Measurements from ENCODE around the gene TNFRSF13B.
"Not testable (repeated sequence)": the region's sequence is repeated elsewhere in the genome, so short reads cannot be mapped to it uniquely, and the experiment has no call there.

Gene TNFRSF13B

GRCh38 chr17:17004997-17005614, 33.2 kb upstream of the TNFRSF13B start:
- H3K27ac ChIP-seq: not testable (repeated sequence)

GRCh38 chr17:17004251-17004996, 32.5 kb upstream of the TNFRSF13B start:
- no peaks in the 10 kb centered on the region for H4K20me1 ChIP-seq (ENCODE audit: insufficient read depth)
- H3K36me3 ChIP-seq (ENCODE audit: insufficient read depth): no peaks in the 10 kb centered on the region
- no peaks in the 10 kb centered on the region for H3K4me1 ChIP-seq (ENCODE audit: low read depth, poor library complexity, severe bottlenecking)
- no peak overlapping the region for H3K9ac ChIP-seq
- H3K27ac ChIP-seq: no peak overlapping the region
- no peak overlapping the region for H3K4me3 ChIP-seq (IDR thresholded peaks at IDR 0.05; ENCODE audit: insufficient read depth, low read depth, low read length)
- no peak overlapping the region for H3K4me2 ChIP-seq
- no peak overlapping the region for H2AFZ ChIP-seq (ENCODE audit: low read depth)
- H3K79me2 ChIP-seq (ENCODE audit: insufficient read depth, low read depth): no peaks in the 10 kb centered on the region
- TF ChIP-seq CTCF (conservative IDR thresholded peaks at IDR 0.05; ENCODE audit: low read depth, low read length): no peak
- no peaks in the 10 kb centered on the region for H3K27me3 ChIP-seq (ENCODE audit: insufficient read depth, low read depth)

More at GRCh38 chr17:17004997-17005614, 33.2 kb upstream of the TNFRSF13B start:
- H3K79me2 ChIP-seq (ENCODE audit: insufficient read depth, low read depth); H3K36me3 ChIP-seq (ENCODE audit: insufficient read depth); H3K4me2 ChIP-seq; H3K4me1 ChIP-seq (ENCODE audit: low read depth, poor library complexity, severe bottlenecking); H2AFZ ChIP-seq (ENCODE audit: low read depth); H3K9ac ChIP-seq; H3K4me3 ChIP-seq (IDR thresholded peaks at IDR 0.05; ENCODE audit: insufficient read depth, low read depth, low read length); H4K20me1 ChIP-seq (ENCODE audit: insufficient read depth); H3K27me3 ChIP-seq (ENCODE audit: insufficient read depth, low read depth): not testable (repeated sequence)

GRCh38 chr17:17002731-17003715, 31.1 kb upstream of the TNFRSF13B start:
- not testable (repeated sequence) for H3K4me2 ChIP-seq; H3K27ac ChIP-seq; H2AFZ ChIP-seq (ENCODE audit: low read depth)

GRCh38 chr17:17001874-17002520, 30.1 kb upstream of the TNFRSF13B start:
- peak; percentile 68 for TF ChIP-seq CTCF (conservative IDR thresholded peaks at IDR 0.05; ENCODE audit: low read depth, low read length)
- H3K27me3 ChIP-seq (ENCODE audit: insufficient read depth, low read depth): no peaks in the 10 kb centered on the region
- no peaks in the 10 kb centered on the region for H3K79me2 ChIP-seq (ENCODE audit: insufficient read depth, low read depth)
- H3K9ac ChIP-seq: no peak overlapping the region
- 0 out of 2 replicates have a peak overlapping the region, but pooled peaks have one; percentile 38 for H2AFZ ChIP-seq (ENCODE audit: low read depth)
- H3K36me3 ChIP-seq (ENCODE audit: insufficient read depth): no peaks in the 10 kb centered on the region
- no peak overlapping the region for H3K27ac ChIP-seq
- no peak overlapping the region for H3K4me3 ChIP-seq (IDR thresholded peaks at IDR 0.05; ENCODE audit: insufficient read depth, low read depth, low read length)
- H4K20me1 ChIP-seq (ENCODE audit: insufficient read depth): no peaks in the 10 kb centered on the region
- H3K4me1 ChIP-seq (ENCODE audit: low read depth, poor library complexity, severe bottlenecking): no peaks in the 10 kb centered on the region
- H3K4me2 ChIP-seq: no peak overlapping the region

More at GRCh38 chr17:17002731-17003715, 31.1 kb upstream of the TNFRSF13B start:
- H3K9ac ChIP-seq; H3K4me1 ChIP-seq (ENCODE audit: low read depth, poor library complexity, severe bottlenecking); H3K4me3 ChIP-seq (IDR thresholded peaks at IDR 0.05; ENCODE audit: insufficient read depth, low read depth, low read length); H4K20me1 ChIP-seq (ENCODE audit: insufficient read depth); H3K36me3 ChIP-seq (ENCODE audit: insufficient read depth); H3K27me3 ChIP-seq (ENCODE audit: insufficient read depth, low read depth); H3K79me2 ChIP-seq (ENCODE audit: insufficient read depth, low read depth): not testable (repeated sequence)
